ENCODE results near the gene UGGT1. TPM values are rescaled to one million over a fixed set of nuclear protein-coding genes. Genes with fewer than 3 reads are reported as not detected.

UGGT1 gene
- total RNA-seq, 1 donor from 2014 or later: 46.8 TPM

DNA sequence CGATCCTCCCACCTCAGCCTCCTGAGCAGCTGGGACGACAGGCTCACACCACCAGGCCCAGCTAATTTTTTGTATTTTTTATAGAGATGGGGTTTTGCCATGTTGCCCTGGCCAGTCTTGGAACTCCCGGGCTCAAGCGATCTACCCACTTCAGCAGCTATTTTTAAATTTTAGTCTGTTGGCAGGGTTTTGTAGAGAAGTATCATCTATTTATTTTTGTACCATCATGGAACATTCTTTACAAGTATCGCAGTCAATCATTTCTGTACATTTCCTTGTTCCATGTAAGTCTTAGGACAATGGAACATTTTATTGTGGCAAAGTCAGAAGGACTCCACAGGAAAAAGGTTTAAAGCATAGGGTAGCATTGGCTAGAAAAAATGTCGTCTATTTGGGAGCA, 94.6 kb downstream of the UGGT1 start:
- H3K9me3 Mint-ChIP-seq: no peaks in the 10 kb centered on the region
- ChIA-PET CTCF (no interaction called here), POLR2A (no interaction called here)
- no peaks in the 10 kb centered on the region for H3K27me3 Mint-ChIP-seq
- TF ChIP-seq, protein P1, sequence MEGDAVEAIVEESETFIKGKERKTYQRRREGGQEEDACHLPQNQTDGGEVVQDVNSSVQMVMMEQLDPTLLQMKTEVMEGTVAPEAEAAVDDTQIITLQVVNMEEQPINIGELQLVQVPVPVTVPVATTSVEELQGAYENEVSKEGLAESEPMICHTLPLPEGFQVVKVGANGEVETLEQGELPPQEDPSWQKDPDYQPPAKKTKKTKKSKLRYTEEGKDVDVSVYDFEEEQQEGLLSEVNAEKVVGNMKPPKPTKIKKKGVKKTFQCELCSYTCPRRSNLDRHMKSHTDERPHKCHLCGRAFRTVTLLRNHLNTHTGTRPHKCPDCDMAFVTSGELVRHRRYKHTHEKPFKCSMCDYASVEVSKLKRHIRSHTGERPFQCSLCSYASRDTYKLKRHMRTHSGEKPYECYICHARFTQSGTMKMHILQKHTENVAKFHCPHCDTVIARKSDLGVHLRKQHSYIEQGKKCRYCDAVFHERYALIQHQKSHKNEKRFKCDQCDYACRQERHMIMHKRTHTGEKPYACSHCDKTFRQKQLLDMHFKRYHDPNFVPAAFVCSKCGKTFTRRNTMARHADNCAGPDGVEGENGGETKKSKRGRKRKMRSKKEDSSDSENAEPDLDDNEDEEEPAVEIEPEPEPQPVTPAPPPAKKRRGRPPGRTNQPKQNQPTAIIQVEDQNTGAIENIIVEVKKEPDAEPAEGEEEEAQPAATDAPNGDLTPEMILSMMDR (IDR thresholded peaks at IDR 0.05): no peak
- no peak overlapping the region for H3K27ac Mint-ChIP-seq
- DNase-seq (no peak), ATAC-seq (ENCODE audit: low read depth) (no peak)
- H3K4me3 Mint-ChIP-seq: no peak overlapping the region
- peaks cover 88% of the 10 kb centered on the region for H3K36me3 Mint-ChIP-seq (ENCODE audit: low read depth)
- H3K4me1 Mint-ChIP-seq: no peaks in the 10 kb centered on the region
- intact Hi-C loops (cut with micrococcal nuclease): no loop called here

DNA sequence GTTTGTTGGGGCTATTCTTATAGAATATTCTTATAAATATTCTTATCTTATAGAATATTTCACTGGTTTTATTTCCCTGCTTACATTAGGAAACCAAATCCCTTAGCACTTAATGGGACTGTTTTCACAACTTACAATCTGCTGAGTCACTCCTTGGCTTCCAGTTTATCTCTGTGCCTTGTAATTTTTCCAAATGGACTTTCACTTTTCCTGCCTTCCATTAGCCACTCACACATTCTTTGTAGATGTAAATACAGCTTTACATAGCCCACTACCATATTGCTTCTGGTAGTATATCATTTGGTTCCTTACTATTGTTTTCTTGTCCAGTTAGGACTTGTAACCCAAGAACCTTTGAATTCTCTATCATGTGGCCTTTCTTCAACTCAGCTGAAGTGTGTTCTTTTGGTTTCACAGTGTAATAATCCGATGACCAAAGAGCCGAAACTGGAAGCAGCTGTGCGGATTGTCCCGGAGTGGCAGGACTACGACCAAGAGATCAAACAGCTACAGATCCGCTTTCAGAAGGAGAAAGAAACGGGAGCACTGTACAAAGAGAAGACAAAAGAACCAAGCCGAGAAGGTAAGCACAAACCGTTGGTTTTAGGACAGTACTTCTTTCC, 96.1 kb downstream of the UGGT1 start:
- Mint-ChIP-seq H3K4me3 (no peak overlapping the region), H3K4me1 (no peaks in the 10 kb centered on the region), H3K36me3 (ENCODE audit: low read depth) (peaks cover 88% of the 10 kb centered on the region), H3K27me3 (no peaks in the 10 kb centered on the region), H3K9me3 (no peaks in the 10 kb centered on the region), H3K27ac (no peak overlapping the region)
- ChIA-PET POLR2A (no interaction called here), CTCF (no interaction called here)
- no peak for ATAC-seq (ENCODE audit: low read depth)
- TF ChIP-seq, protein P1 (IDR thresholded peaks at IDR 0.05): no peak
- no peak for DNase-seq
- intact Hi-C loops (cut with micrococcal nuclease): no loop called here

DNA sequence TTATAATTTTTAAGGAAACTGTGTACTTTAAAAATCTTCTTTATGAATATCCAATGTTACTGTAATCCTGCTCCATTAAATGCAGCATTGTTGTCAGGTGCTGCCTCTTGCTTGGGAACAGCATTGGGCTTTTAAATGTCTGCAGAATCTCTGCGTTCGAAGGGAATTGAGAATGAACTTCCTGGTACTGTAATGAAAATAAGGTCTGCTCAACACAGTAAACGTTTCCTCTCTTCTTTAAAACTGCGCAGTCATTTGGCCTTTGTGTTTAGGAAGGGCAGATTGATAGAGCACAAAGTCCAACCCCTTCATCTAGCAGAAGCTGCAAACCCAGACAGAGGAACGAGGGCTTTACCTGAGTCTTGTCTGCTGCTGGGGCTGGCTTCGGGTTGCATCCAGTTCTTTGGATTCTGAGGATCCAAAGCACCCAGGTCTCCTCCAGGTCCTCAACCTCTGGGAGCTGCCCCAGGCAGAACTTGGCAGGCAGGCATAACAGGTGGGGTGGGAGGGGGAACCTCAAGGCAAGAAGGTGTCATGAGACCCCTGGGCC, 104.5 kb downstream of the UGGT1 start:
- no peak overlapping the region for H3K27ac Mint-ChIP-seq
- H3K27me3 Mint-ChIP-seq: no peaks in the 10 kb centered on the region
- intact Hi-C loops (cut with micrococcal nuclease): no loop called here
- H3K4me3 Mint-ChIP-seq: no peak overlapping the region
- DNase-seq: no peak
- H3K36me3 Mint-ChIP-seq (ENCODE audit: low read depth): peaks cover 26% of the 10 kb centered on the region
- peaks cover 19% of the 10 kb centered on the region for H3K4me1 Mint-ChIP-seq
- ATAC-seq (ENCODE audit: low read depth): no peak
- H3K9me3 Mint-ChIP-seq: no peaks in the 10 kb centered on the region
- CTCF ChIA-PET: interaction anchor here (0.6 kb wide), 1 partner anchor 453 kb away, joined by 5 read pairs; no protein-coding TSS in a partner anchor
- TF ChIP-seq, protein P1 (IDR thresholded peaks at IDR 0.05): no peak
- POLR2A ChIA-PET: no interaction called here

DNA sequence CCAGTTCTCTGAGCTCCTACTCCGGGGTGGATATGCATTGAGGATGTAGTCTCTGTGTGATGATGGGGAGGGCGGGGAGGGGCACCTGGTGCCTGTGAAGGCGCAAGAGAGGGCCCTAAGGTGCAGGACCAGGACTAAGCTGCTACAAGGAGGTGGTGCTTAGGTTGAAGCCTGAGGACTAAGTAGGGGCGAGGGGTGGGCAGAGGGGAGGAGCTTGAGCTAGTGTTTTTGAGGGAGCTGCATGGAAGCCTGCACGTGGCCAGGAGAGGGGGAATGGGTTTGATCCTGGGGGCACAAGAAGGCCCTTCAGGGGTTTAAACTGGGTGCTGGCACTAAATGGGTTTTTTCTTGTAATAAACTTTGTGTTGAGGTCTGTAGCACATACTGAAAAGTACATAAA, 105.0 kb downstream of the UGGT1 start:
- H3K4me3 Mint-ChIP-seq: no peak overlapping the region
- POLR2A ChIA-PET: interaction anchor here (0.6 kb wide), 1 partner anchor 817 kb away, joined by 5 read pairs; no protein-coding TSS in a partner anchor
- CTCF ChIA-PET: no interaction called here
- ATAC-seq (ENCODE audit: low read depth): no peak
- DNase-seq: no peak
- H3K27ac Mint-ChIP-seq: peak overlapping the region; percentile 44
- TF ChIP-seq, protein P1 (IDR thresholded peaks at IDR 0.05): no peak
- H3K9me3 Mint-ChIP-seq: no peaks in the 10 kb centered on the region
- intact Hi-C loops (cut with micrococcal nuclease): no loop called here
- H3K36me3 Mint-ChIP-seq (ENCODE audit: low read depth): peaks cover 21% of the 10 kb centered on the region
- peaks cover 19% of the 10 kb centered on the region for H3K4me1 Mint-ChIP-seq
- H3K27me3 Mint-ChIP-seq: no peaks in the 10 kb centered on the region

DNA sequence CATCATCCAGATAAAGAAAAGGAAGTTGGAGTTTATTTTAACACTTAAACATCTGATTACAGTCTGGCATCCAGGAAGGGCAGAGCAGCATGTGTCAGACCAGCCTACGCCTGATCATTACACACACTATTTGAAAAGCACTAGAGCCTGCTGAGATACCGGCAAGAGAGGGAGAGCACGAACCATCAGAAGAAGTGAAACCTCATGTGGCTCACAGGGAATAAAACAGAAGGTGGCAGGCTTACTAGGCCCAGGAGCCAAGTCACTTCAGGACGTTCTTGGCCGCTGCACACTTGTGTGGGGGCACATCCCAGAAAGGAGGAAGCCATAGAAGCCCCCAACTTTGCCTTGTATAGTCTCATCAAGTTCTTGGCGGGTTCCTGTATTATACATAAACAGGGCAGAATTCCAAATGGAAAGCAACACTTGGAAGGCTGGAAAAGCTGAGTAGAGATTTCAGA, 105.5 kb downstream of the UGGT1 start:
- peak; percentile 40 for ATAC-seq (ENCODE audit: low read depth)

More for the DNA sequence above, 105.5 kb downstream of the UGGT1 start:
- Mint-ChIP-seq H3K4me1 (peaks cover 19% of the 10 kb centered on the region), H3K4me3 (no peak overlapping the region), H3K36me3 (ENCODE audit: low read depth) (peaks cover 17% of the 10 kb centered on the region), H3K27ac (peak overlapping the region; percentile 44), H3K27me3 (no peaks in the 10 kb centered on the region), H3K9me3 (no peaks in the 10 kb centered on the region)
- intact Hi-C loops (cut with micrococcal nuclease): no loop called here
- ChIA-PET POLR2A (interaction anchor here (0.6 kb wide), 1 partner anchor 818 kb away, joined by 5 read pairs; no protein-coding TSS in a partner anchor), CTCF (no interaction called here)
- TF ChIP-seq, protein P1 (IDR thresholded peaks at IDR 0.05): no peak
- DNase-seq: no peak
